Stimulated activated CD4-positive, alpha-beta T cell treated with anti-CD3 and anti-CD28 coated beads, Interleukin-1b, Interleukin-23, amount 100 ng/mL, for 48 hours (primary cell): ENCODE results near the gene CLDN19.

Experiments
- DNase-seq: peaks from one replicate; pipeline ENCODE4 v3.0.0-alpha.2; 2020

CLDN19 gene

GRCh38 chr1:42692911-42693310, 47.1 kb downstream of the CLDN19 start:
- no peak for DNase-seq

DNA sequence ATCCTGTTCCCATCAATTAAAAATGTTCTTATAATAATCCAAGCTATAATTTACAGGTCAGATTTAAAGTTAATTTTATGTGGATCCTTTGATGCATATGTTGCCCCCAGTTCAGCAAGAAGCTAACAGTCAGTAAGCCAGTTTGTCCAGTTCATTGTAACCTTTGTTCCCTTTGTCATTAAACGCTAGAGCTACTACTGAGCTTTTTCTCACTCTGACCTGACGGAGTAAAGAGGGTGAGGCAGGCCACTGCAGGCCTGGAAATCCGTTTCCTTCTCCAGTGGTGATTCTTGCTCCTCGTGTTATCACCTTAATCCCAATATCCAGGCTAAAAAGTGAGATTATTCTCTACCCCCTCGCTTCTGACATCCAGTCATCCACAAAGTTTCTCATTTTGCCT, 47.6 kb downstream of the CLDN19 start:
- no peak for DNase-seq

- no peak for DNase-seq
These were observed 48.9 kb downstream of the CLDN19 start for GRCh38 chr1:42691157-42691498.

DNA sequence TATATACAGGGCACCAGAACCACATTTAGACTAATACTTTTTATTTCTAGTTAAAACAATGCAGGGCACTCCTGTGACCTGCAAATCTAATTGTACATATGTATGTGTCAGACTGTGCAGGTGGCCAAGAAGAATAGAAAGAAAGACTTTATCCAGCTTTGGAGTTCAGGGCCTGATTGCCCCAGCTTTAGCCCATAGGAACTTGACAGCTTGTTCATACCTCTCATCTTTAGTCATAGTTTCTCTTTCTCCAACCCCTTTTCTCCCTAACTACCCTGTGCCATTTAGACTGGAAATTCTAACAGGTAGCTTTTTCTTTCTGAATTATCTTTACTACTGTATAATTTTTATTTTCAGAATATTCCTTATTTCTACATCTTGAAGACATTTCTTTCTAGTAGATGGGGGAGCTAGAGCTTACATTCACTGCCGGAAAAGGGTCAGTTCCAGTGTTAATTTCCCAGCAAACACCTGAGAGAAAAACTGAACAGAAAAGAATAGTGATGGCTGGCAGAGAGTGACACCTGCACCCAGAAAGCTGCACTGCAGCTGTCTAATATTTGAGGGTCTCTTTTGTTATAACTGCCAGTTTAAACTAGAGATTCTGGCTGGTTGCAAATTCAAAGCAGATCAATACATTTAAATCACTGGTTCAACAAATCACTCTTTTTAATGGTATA, 49.4 kb downstream of the CLDN19 start:
- no peak for DNase-seq

GRCh38 chr1:42689912-42690311, 50.1 kb downstream of the CLDN19 start:
- DNase-seq: no peak

DNA sequence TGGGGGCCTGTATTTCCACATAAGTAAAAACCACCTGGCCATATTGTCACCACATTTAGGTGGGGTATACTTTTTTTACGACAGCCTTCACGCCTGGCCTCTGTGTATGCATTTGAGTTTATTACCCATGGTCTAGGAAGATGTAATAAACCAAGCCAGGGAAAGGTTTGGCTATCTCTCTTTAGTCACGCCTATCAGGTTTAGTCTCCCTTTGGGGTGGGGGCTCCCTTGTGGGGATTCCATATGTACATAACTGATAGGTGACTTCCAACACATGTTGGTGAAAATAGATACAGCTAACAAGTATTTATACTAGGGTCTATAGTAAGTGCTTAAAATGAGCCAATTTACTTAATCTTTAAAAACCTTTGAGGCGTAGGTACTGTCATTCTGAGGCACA, 53.6 kb downstream of the CLDN19 start:
- DNase-seq: no peak

DNA sequence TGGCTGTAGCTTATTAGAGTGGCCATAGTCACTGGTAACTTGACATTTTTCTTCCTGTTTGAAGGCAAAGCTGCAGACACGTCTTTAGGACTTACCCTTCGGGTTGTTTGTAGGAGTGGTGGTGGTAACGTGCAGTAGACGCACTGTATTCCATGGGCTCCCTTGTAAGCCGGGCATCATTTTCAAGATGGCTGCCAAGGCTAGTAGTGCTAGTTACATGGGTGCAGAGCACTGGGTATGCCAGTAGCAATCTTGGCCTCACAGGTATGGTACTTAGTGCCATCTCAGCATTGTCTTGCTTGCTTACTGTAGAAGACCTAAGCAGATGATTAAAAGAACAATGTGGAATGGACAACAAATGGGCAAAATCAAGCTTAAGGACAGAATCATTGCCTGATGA, 55.9 kb downstream of the CLDN19 start:
- DNase-seq: peak; percentile 34
